ENCODE data around the gene CHEK2.
"Not testable (repeated sequence)": the region's sequence is repeated elsewhere in the genome, so short reads cannot be mapped to it uniquely, and the experiment has no call there.

CHEK2 gene

GRCh38 chr22:28766628-28767027 is 25.0 kb upstream of the CHEK2 start:
- FAIRE-seq (no peak), DNase-seq (ENCODE audit: insufficient read length, low spot score) (no peak)
- no peak for TF ChIP-seq POLR2A (IDR thresholded peaks at IDR 0.05; ENCODE audit: low read depth, low read length)

DNA sequence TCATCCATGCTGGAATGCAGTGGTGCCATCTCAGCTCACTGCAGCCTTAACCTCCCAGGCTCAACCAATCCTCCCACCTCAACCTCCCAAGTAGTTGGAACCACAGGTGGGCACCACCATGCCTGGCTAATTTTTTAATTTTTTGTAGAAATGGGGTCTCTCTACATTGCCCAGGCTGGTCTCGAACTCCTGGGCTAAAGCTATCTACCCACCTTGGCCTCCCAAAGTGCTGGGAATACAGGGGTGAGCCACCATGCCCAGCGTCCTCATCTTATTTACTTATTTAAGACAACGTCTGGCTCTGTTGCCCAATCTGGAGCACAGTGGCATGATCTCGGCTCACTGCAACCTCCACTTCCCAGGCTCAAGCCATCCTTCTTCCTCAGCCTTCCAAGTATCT is 20.4 kb upstream of the CHEK2 start:
- not testable (repeated sequence) for FAIRE-seq; DNase-seq (ENCODE audit: insufficient read length, low spot score)

- FAIRE-seq (no peak), DNase-seq (ENCODE audit: insufficient read length, low spot score) (no peak)
- TF ChIP-seq POLR2A (IDR thresholded peaks at IDR 0.05; ENCODE audit: low read depth, low read length) = no peak
Observed at GRCh38 chr22:28761449-28761755, 19.8 kb upstream of the CHEK2 start.

GRCh38 chr22:28759861-28760560 is 18.4 kb upstream of the CHEK2 start:
- no peak for FAIRE-seq
- TF ChIP-seq POLR2A (IDR thresholded peaks at IDR 0.05; ENCODE audit: low read depth, low read length) = no peak
- DNase-seq (ENCODE audit: insufficient read length, low spot score) = no peak

- DNase-seq (ENCODE audit: insufficient read length, low spot score); FAIRE-seq: not testable (repeated sequence)
Observed at GRCh38 chr22:28754512-28754911, 12.9 kb upstream of the CHEK2 start.

GRCh38 chr22:28750471-28750881 is 8.9 kb upstream of the CHEK2 start:
- FAIRE-seq (no peak), DNase-seq (ENCODE audit: insufficient read length, low spot score) (no peak)
- no peak for TF ChIP-seq POLR2A (IDR thresholded peaks at IDR 0.05; ENCODE audit: low read depth, low read length)

- FAIRE-seq = no peak
- DNase-seq (ENCODE audit: insufficient read length, low spot score) = no peak
- no peak for TF ChIP-seq POLR2A (IDR thresholded peaks at IDR 0.05; ENCODE audit: low read depth, low read length)
Observed at GRCh38 chr22:28743852-28744251, 2.2 kb upstream of the CHEK2 start.

DNA sequence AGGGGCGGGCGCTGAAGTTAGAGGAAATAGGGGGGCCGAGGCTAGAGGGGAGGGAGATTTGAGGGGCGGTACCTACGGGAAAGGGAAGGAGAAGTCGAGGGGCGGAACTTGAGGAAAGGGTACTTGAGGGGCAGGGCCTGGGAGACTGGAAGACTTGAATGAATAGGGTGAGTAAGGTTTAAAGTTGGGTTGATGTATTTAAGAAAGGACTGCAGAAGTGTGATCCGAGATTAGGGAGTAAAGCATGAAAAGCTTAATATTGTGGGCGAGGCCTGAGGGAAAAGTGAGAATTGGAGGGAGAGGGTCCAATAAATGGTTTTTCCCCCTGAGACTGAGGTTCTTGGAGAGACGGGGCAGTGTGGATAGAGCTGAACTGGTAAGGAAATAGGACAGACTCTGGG is 942 bp upstream of the CHEK2 start:
- TF ChIP-seq POLR2A (IDR thresholded peaks at IDR 0.05; ENCODE audit: low read depth, low read length) = no peak
- FAIRE-seq (no peak), DNase-seq (ENCODE audit: insufficient read length, low spot score) (no peak)

DNA sequence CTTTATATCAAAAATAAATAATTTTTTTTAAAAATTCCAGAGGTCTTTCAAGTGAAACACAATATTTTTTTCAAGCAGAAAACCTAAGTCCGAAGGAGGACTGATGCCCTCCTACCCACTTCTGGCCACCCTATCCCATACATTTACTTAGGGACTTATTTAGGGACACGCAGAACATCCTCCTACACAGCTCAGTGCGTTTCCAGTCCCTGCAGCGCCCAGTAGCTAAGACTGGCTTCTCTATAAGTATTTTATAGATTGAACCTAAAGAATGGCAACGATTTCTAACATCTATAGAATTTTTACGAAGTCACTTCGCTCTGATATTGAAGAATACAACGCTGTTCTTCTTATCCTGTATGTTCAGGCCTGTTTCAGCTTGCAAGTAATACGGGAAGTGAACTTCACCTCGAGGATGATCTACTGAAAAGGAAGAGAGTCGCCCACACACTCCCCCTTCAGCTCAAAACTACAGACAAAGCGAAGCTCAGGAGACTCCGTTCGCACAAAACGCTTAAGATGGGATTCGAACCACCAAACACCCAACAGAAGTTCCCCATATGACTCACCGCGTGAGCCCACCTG is 328 bp downstream of the CHEK2 start:
- no peak for DNase-seq (ENCODE audit: insufficient read length, low spot score)

DNA sequence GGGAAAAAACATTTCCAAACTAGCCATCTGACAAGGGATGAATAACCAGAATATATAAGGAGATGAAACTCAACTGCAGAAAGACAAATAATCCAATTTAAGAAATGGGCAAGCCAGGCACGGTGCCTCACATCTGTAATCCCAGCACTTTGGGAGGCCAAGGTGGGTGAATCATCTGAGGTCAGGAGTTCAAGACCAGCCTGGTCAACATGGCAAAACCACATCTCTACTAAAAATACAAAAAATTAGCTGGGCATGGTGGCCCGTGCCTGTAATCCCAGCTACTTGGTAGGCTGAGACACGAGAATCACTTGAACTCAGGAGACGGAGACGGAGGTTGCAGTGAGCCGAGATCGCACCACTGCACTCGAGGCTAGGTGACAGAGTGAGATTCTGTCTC is 2.7 kb downstream of the CHEK2 start:
- FAIRE-seq = not testable (repeated sequence)

More for the DNA sequence above, 328 bp downstream of the CHEK2 start:
- FAIRE-seq = no peak
- TF ChIP-seq POLR2A (IDR thresholded peaks at IDR 0.05; ENCODE audit: low read depth, low read length) = no peak

GRCh38 chr22:28737701-28738100 is 3.9 kb downstream of the CHEK2 start:
- DNase-seq (ENCODE audit: insufficient read length, low spot score) (no peak), FAIRE-seq (no peak)
- no peak for TF ChIP-seq POLR2A (IDR thresholded peaks at IDR 0.05; ENCODE audit: low read depth, low read length)

More for the DNA sequence above, 2.7 kb downstream of the CHEK2 start:
- DNase-seq (ENCODE audit: insufficient read length, low spot score) = not testable (repeated sequence)

GRCh38 chr22:28736301-28737155 is 5.1 kb downstream of the CHEK2 start:
- FAIRE-seq (no peak), DNase-seq (ENCODE audit: insufficient read length, low spot score) (no peak)
- no peak for TF ChIP-seq POLR2A (IDR thresholded peaks at IDR 0.05; ENCODE audit: low read depth, low read length)

DNA sequence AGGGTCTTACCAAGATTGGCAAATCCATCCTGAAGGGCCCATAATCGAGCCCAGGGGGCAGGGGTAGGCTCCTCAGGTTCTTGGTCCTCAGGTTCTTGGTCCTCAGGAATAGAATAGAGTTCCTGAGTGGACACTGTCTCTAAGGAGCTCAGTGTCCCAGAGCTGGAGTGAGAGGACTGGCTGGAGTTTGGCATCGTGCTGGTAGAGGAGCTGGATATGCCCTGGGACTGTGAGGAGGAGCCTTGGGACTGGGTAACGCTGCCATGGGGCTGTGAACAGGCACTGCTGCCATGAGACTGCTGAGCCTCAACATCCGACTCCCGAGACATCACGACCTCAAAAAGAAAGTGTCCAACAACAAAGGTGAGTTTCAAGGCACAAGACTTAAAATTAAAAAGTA is 7.2 kb downstream of the CHEK2 start:
- no peak for TF ChIP-seq POLR2A (IDR thresholded peaks at IDR 0.05; ENCODE audit: low read depth, low read length)
- FAIRE-seq (no peak), DNase-seq (ENCODE audit: insufficient read length, low spot score) (no peak)

- no peak for DNase-seq (ENCODE audit: insufficient read length, low spot score)
- no peak for FAIRE-seq
- TF ChIP-seq POLR2A (IDR thresholded peaks at IDR 0.05; ENCODE audit: low read depth, low read length) = no peak
Observed at GRCh38 chr22:28730179-28730578, 11.4 kb downstream of the CHEK2 start.

All from H54 (cell line).